Astrocyte (in vitro differentiated cells and primary cell): ENCODE measurements around the gene P2RX5. TPM values are rescaled to one million over a fixed set of nuclear protein-coding genes. Genes with fewer than 3 reads are reported as not detected.

ENCODE experiments used
- DNase-seq: peaks from one replicate; pipeline ENCODE4 v3.0.0-alpha.2; 2010; ENCODE audit warnings: low read depth
- FAIRE-seq: peaks from 2 replicates; lab custom pipeline; 2011; peaks lifted over from hg19 to GRCh38; lab: Jason Lieb, UNC
- H2AFZ ChIP-seq: 2 replicates; pipeline ENCODE4 v1.6.0; 2012; ENCODE audit warnings: low read depth, low read length, inconsistent platforms
- H3K27ac ChIP-seq: 2 replicates; pipeline ENCODE4 v1.5.1; 2011; ENCODE audit warnings: low read depth, low read length, inconsistent platforms
- H3K27me3 ChIP-seq: 2 replicates; pipeline ENCODE4 v1.6.0; 2011; ENCODE audit warnings: low read length, inconsistent platforms; ENCODE audit not compliant: insufficient read depth
- H3K36me3 ChIP-seq: 2 replicates; pipeline ENCODE4 v1.5.1; 2011; ENCODE audit warnings: low read length, inconsistent platforms; ENCODE audit not compliant: insufficient read depth
- H3K4me1 ChIP-seq: 2 replicates; pipeline ENCODE4 v1.5.1; 2011; ENCODE audit warnings: low read length, inconsistent platforms; ENCODE audit not compliant: insufficient read depth
- H3K4me2 ChIP-seq: 2 replicates; pipeline ENCODE4 v1.6.0; 2012; ENCODE audit warnings: low read length, inconsistent platforms
- H3K4me3 ChIP-seq: 2 replicates; pipeline ENCODE4 v1.5.1; 2011; ENCODE audit warnings: low read depth, mild to moderate bottlenecking, low read length, inconsistent platforms; ENCODE audit not compliant: insufficient read depth
- H3K79me2 ChIP-seq: 2 replicates; pipeline ENCODE4 v1.6.0; 2012; ENCODE audit warnings: mild to moderate bottlenecking, low read length, inconsistent platforms; ENCODE audit not compliant: insufficient read depth
- H3K9ac ChIP-seq: 2 replicates; pipeline ENCODE4 v1.6.0; 2012; ENCODE audit warnings: mild to moderate bottlenecking, low read length, inconsistent platforms
- H3K9me3 ChIP-seq: 2 replicates; pipeline ENCODE4 v1.5.1; 2012; ENCODE audit warnings: low read depth, mild to moderate bottlenecking, low read length, inconsistent platforms; ENCODE audit not compliant: insufficient read depth
- H4K20me1 ChIP-seq: 2 replicates; pipeline ENCODE4 v1.6.0; 2012; ENCODE audit warnings: low read length, inconsistent platforms; ENCODE audit not compliant: insufficient read depth
- H3K27ac Mint-ChIP-seq: one replicate; pipeline ENCODE4 v1.8.0; 2021; ENCODE audit warnings: mild to moderate bottlenecking, mixed read lengths; ENCODE audit not compliant: unreplicated experiment
- H3K27me3 Mint-ChIP-seq: one replicate; pipeline ENCODE4 v1.8.0; 2021; ENCODE audit warnings: low read depth, mixed read lengths; ENCODE audit not compliant: unreplicated experiment
- H3K36me3 Mint-ChIP-seq: one replicate; pipeline ENCODE4 v1.8.0; 2021; ENCODE audit warnings: low read depth, mixed read lengths; ENCODE audit not compliant: unreplicated experiment
- H3K4me1 Mint-ChIP-seq: one replicate; pipeline ENCODE4 v1.8.0; 2021; ENCODE audit warnings: low read depth, mixed read lengths; ENCODE audit not compliant: unreplicated experiment
- H3K4me3 Mint-ChIP-seq: one replicate; pipeline ENCODE4 v1.8.0; 2021; ENCODE audit warnings: mild to moderate bottlenecking, moderate library complexity, mixed read lengths; ENCODE audit not compliant: unreplicated experiment
- H3K9me3 Mint-ChIP-seq: one replicate; pipeline ENCODE4 v1.8.0; 2021; ENCODE audit warnings: mild to moderate bottlenecking, mixed read lengths; ENCODE audit not compliant: unreplicated experiment
- EZH2 ChIP-seq: IDR thresholded peaks from 2 replicates; pipeline ENCODE4 v1.6.1; 2012; ENCODE audit warnings: mild to moderate bottlenecking, low read length, inconsistent platforms; ENCODE audit not compliant: insufficient read depth
- total RNA-seq: library from RNA; stranded (reverse); gene quantifications from 2 replicates; pipeline ENCODE4 v1.2.1, GENCODE V29; 2021
- TF ChIP-seq, protein P1 (sequence below): IDR thresholded peaks from 2 replicates; pipeline ENCODE4 v1.5.1; 2011; ENCODE audit warnings: low read depth, mild to moderate bottlenecking, inconsistent platforms, low read length, moderate library complexity; ENCODE audit not compliant: insufficient read depth

P2RX5 gene
- total RNA-seq, 1 donor from 2014 or later: 2.4 TPM

DNA sequence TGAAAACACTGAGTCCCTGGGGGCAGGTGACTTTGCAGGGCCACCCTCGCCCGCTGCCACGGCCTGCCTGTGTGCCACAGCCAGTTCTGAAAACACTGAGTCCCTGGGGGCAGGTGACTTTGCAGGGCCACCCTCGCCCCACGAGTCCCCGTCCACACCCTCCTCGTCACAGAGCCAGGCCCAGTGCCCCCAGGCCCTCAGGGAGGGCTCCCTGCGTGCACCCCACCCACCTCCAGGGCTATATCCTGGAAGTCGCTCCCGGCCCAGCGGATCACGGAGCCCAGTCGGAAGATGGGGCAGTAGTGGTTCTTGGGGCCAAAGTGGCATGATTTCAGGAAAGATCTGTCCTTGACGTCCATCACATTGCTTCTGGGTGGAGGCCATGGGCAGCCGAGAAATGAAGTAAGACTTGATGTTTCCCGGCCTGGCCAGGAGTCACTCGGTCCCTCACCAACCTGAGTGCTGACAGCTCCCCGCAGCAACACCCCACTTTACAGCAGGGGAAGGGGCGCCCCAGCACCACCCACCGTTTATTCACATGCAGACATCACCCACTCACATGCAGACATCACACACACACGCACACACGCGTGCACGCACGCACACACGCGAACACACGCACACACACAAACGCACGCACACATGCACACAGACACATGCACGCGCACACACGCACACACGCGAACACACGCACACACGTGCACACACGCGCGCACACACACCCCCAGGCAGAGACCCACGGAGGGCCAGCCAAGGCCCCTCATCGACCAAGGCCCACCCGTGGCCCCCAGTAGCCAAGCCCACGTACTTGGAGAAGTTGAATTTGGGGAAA lies 6.5 kb downstream of the P2RX5 start:
- H3K27me3 Mint-ChIP-seq: peaks cover 11% of the 10 kb centered on the region
- H3K27ac ChIP-seq: no peak overlapping the region
- H3K4me2 ChIP-seq: no peak overlapping the region
- peak overlapping the region; percentile 66 for H3K27ac Mint-ChIP-seq
- no peaks in the 10 kb centered on the region for H3K4me1 Mint-ChIP-seq
- H2AFZ ChIP-seq: no peak overlapping the region
- H3K9me3 ChIP-seq: no peaks in the 10 kb centered on the region
- H3K4me1 ChIP-seq: no peaks in the 10 kb centered on the region
- H3K36me3 ChIP-seq: no peaks in the 10 kb centered on the region
- H3K4me3 Mint-ChIP-seq: peak overlapping the region; percentile 60
- H3K27me3 ChIP-seq: peaks cover 11% of the 10 kb centered on the region
- no peaks in the 10 kb centered on the region for H3K9me3 Mint-ChIP-seq
- H3K4me3 ChIP-seq: no peak overlapping the region
- no peak overlapping the region for H3K9ac ChIP-seq
- H3K36me3 Mint-ChIP-seq: no peaks in the 10 kb centered on the region
- H4K20me1 ChIP-seq: no peaks in the 10 kb centered on the region
- no peak for DNase-seq
- TF ChIP-seq, protein P1, sequence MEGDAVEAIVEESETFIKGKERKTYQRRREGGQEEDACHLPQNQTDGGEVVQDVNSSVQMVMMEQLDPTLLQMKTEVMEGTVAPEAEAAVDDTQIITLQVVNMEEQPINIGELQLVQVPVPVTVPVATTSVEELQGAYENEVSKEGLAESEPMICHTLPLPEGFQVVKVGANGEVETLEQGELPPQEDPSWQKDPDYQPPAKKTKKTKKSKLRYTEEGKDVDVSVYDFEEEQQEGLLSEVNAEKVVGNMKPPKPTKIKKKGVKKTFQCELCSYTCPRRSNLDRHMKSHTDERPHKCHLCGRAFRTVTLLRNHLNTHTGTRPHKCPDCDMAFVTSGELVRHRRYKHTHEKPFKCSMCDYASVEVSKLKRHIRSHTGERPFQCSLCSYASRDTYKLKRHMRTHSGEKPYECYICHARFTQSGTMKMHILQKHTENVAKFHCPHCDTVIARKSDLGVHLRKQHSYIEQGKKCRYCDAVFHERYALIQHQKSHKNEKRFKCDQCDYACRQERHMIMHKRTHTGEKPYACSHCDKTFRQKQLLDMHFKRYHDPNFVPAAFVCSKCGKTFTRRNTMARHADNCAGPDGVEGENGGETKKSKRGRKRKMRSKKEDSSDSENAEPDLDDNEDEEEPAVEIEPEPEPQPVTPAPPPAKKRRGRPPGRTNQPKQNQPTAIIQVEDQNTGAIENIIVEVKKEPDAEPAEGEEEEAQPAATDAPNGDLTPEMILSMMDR: no peak
- TF ChIP-seq EZH2: no peak
- no peak for FAIRE-seq
- H3K79me2 ChIP-seq: no peaks in the 10 kb centered on the region

DNA sequence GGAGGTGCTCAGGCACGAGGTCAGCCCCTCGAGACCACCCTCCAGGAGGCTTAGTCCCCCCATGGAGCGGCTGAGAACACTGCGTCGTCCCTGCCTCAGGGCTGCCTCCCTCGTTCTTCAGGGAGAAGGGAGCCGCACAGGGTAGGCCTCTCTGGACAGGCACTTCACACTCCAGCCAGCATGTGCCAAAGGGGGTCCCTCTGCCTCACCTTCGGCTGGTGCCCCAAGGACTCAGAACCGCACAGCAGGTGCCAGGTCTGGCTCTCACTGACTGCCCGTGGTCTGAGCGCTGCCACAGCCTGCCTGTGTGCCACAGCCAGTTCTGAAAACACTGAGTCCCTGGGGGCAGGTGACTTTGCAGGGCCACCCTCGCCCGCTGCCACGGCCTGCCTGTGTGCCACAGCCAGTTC lies 7.1 kb downstream of the P2RX5 start:
- Histone ChIP-seq H3K9me3 (no peaks in the 10 kb centered on the region), H4K20me1 (no peaks in the 10 kb centered on the region), H3K4me1 (no peaks in the 10 kb centered on the region), H3K4me3 (no peak overlapping the region), H3K27me3 (peaks cover 13% of the 10 kb centered on the region), H3K27ac (no peak overlapping the region), H3K79me2 (no peaks in the 10 kb centered on the region), H3K4me2 (no peak overlapping the region), H3K9ac (no peak overlapping the region), H3K36me3 (no peaks in the 10 kb centered on the region), H2AFZ (no peak overlapping the region)
- H3K9me3 Mint-ChIP-seq: no peaks in the 10 kb centered on the region
- no peak overlapping the region for H3K4me3 Mint-ChIP-seq
- H3K36me3 Mint-ChIP-seq: no peaks in the 10 kb centered on the region
- DNase-seq (no peak), FAIRE-seq (no peak)
- no peaks in the 10 kb centered on the region for H3K4me1 Mint-ChIP-seq
- TF ChIP-seq EZH2: no peak
- TF ChIP-seq, protein P1: no peak
- H3K27ac Mint-ChIP-seq: no peak overlapping the region
- H3K27me3 Mint-ChIP-seq: peaks cover 7% of the 10 kb centered on the region

DNA sequence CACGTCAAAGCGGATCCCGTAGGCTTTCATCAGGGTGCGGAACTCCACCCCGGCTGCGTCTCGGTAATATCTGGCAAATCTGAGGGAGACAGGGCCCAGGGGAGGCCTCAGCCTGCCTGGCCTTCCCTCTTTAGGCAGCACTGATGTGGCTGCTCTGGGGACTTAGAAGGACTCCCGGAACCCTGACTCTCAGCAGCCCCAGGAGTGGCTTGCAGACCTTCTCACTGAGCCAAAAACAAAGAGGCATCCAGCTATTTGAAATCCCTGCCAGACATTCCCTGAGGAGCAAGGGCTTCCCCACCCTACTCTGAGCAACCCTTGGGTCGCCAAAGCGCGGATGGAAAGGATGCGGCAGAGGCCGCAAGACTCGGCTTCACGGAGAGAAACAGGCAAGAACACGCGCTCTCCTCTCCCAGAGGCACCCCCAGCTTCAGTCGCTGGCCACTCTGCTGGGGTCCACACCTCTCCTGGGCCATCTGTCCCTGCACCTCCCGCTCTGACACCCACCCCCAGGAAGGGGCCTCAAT lies 7.9 kb downstream of the P2RX5 start:
- Mint-ChIP-seq H3K27me3 (peaks cover 7% of the 10 kb centered on the region), H3K9me3 (no peaks in the 10 kb centered on the region), H3K27ac (peak overlapping the region; percentile 19), H3K4me3 (no peak overlapping the region), H3K36me3 (peaks cover 2% of the 10 kb centered on the region), H3K4me1 (no peaks in the 10 kb centered on the region)
- H3K4me1 ChIP-seq: no peaks in the 10 kb centered on the region
- no peak overlapping the region for H3K9ac ChIP-seq
- H3K79me2 ChIP-seq: no peaks in the 10 kb centered on the region
- H3K4me3 ChIP-seq: no peak overlapping the region
- peak overlapping the region; percentile 32 for H2AFZ ChIP-seq
- DNase-seq: no peak
- FAIRE-seq: no peak
- no peaks in the 10 kb centered on the region for H4K20me1 ChIP-seq
- peaks cover 13% of the 10 kb centered on the region for H3K27me3 ChIP-seq
- H3K36me3 ChIP-seq: no peaks in the 10 kb centered on the region
- no peaks in the 10 kb centered on the region for H3K9me3 ChIP-seq
- no peak overlapping the region for H3K27ac ChIP-seq
- TF ChIP-seq EZH2: no peak
- TF ChIP-seq, protein P1: no peak
- H3K4me2 ChIP-seq: no peak overlapping the region
